ENCODE results near the gene DUSP19. TPM values are rescaled to one million over a fixed set of nuclear protein-coding genes. Genes with fewer than 3 reads are reported as not detected.

Gene DUSP19
- total and polyA plus RNA-seq, 9 donors = 1.6 to 2.7 (median 1.9) TPM

DNA sequence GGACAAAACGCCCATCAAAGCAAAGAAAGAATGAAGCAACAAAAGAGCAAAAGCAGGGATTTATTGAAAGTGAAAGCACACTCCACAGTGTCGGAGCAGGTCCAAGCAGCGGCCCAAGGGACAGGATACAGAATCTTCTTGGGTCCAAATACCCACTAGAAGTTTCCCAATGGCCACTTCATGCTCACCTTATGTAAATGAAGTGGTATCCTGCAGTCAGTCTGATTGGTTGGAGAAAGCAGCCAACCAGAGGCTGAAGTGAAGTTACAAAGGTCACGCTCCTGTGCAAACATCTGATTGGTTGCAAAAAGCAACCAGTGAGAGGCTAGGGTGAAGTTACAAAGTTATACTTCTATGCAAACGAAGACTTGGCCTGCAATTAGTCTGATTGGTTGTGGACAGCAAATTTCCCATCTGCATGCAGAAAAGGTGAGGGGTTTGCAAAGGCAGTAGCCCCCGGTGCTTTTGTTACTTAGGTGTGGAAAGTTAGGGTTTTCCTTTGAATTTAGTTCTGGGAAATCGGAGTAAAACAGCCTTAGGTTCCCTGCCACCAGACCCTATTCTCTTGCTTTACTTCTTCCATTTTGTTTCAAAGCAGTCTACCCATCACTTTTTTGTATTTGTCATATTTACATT is 12.9 kb downstream of the DUSP19 start:
- WGBS (ENCODE audit: insufficient coverage) = 95% methylated on average over 3 of the region's 7 CpGs
- Histone ChIP-seq H3K27me3 (ENCODE audit: control insufficient read depth, insufficient read depth, low read length) (no peaks in the 10 kb centered on the region), H3K9me3 (replicated peaks; ENCODE audit: control insufficient read depth, low read depth, low read length) (no peaks in the 10 kb centered on the region), H3K4me3 (ENCODE audit: low read length) (no peak overlapping the region), H3K4me1 (ENCODE audit: control insufficient read depth, insufficient read depth, low read length) (no peaks in the 10 kb centered on the region), H3K27ac (ENCODE audit: low read length) (no peak overlapping the region), H3K36me3 (ENCODE audit: control insufficient read depth, insufficient read depth, low read length) (no peaks in the 10 kb centered on the region)
- DNase-seq = no peak

DNA sequence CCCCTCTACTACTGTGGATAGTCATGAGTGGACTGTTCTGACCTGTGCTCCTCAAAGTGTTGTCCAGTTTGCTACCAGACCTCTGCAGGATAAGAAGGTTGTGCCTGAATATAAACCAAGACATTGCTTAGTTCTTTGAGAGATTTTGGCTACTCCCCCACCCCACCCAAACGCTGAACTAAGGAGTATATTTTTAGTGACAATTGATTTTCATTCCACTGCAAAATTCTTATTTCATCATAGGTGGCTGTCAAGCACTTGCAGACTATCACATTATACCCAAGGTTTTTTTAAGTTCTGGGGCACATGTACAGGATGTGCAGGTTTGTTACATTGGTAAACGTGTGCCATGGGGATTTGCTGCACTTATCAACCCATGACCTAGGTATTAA is 13.4 kb downstream of the DUSP19 start:
- WGBS (ENCODE audit: insufficient coverage) = 80% methylated on average over 1 of the region's 2 CpGs
- Histone ChIP-seq H3K27me3 (ENCODE audit: control insufficient read depth, insufficient read depth, low read length) (no peaks in the 10 kb centered on the region), H3K4me1 (ENCODE audit: control insufficient read depth, insufficient read depth, low read length) (no peaks in the 10 kb centered on the region), H3K4me3 (ENCODE audit: low read length) (no peak overlapping the region), H3K27ac (ENCODE audit: low read length) (no peak overlapping the region), H3K9me3 (replicated peaks; ENCODE audit: control insufficient read depth, low read depth, low read length) (no peaks in the 10 kb centered on the region), H3K36me3 (ENCODE audit: control insufficient read depth, insufficient read depth, low read length) (no peaks in the 10 kb centered on the region)
- DNase-seq = no peak

DNA sequence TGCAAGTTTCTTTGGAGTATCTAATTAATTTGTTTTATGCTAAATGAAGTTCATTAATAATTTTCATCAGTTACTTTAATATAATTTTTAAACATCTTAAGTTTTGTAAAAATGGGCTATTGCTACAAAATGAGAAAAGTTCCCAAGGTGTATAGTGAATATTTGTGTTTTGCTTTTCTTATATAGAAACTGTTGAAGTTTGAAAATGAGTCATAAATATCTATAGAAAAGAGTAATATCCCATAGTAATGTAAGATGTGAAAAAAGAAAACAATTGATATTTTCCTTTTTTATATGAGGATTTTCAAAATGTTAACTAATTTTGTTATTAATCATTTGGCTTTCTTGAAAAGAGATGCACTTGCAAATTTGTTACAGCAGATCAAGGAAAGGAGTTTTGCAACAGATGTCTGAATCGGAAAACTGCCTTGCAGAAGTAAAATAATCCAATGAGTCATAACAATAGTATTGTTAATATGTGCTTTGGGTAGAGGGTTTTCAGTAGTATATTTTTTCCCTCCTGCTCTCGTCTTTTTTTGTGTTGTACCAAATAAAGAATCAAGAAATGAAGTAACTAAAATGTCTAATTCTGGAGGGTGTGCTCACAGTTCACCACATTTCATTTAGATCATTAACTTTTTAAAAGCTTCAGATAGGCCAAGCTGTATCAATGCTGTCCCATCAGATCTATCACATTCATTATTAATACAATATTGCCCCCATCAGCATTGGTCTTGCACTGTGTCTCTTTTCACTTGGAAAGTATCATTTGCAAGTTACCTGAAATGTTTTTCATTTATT is 15.5 kb downstream of the DUSP19 start:
- H3K27ac ChIP-seq (ENCODE audit: low read length) = no peak overlapping the region
- H3K4me1 ChIP-seq (ENCODE audit: control insufficient read depth, insufficient read depth, low read length) = no peaks in the 10 kb centered on the region
- no peaks in the 10 kb centered on the region for H3K36me3 ChIP-seq (ENCODE audit: control insufficient read depth, insufficient read depth, low read length)
- H3K9me3 ChIP-seq (replicated peaks; ENCODE audit: control insufficient read depth, low read depth, low read length) = no peaks in the 10 kb centered on the region
- WGBS (ENCODE audit: insufficient coverage) = no CpG with 5 or more reads among the region's 2 CpGs
- DNase-seq = peak; percentile 3
- no peaks in the 10 kb centered on the region for H3K27me3 ChIP-seq (ENCODE audit: control insufficient read depth, insufficient read depth, low read length)
- no peak overlapping the region for H3K4me3 ChIP-seq (ENCODE audit: low read length)

DNA sequence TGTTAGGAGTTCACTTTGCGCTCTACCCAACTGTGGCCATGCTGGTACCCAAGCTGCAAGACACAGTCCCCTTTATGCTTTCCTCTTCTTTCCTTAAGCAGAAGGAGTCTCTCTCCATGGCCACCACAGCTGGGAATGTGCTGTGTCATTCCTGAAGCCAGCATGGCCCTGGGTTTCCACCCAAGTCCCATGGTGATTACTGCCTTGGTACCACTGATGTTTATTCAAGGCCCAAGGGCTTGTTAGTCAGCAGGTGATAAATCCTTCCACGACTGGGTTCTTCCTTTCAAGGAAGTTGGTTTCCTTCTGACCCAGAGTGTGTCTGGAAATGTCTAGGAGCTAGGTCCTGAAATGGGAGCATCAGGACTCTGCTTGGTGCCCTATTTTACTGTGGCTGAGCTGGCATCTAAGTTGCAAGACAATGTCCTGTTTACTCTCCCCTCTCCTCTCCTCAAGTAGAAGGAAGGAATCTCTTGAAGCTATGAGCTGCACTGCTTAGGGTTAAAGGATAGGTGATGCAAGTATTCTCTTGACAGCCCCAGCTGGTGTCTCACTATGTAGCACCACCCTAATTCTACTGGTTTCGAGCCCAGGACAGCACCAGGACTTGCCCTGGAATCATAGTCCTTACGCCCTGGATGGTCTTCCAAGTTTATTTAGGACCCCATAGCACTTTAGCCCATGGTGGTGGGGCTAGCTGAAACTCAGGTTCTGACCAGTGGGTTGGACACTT is 27.0 kb downstream of the DUSP19 start:
- DNase-seq = no peak
- H3K9me3 ChIP-seq (replicated peaks; ENCODE audit: control insufficient read depth, low read depth, low read length) = no peaks in the 10 kb centered on the region
- 78% methylated on average over 2 of the region's 4 CpGs for WGBS (ENCODE audit: insufficient coverage)
- H3K4me3 ChIP-seq (ENCODE audit: low read length) = no peak overlapping the region
- no peaks in the 10 kb centered on the region for H3K36me3 ChIP-seq (ENCODE audit: control insufficient read depth, insufficient read depth, low read length)
- no peaks in the 10 kb centered on the region for H3K27me3 ChIP-seq (ENCODE audit: control insufficient read depth, insufficient read depth, low read length)
- H3K27ac ChIP-seq (ENCODE audit: low read length) = no peak overlapping the region
- no peaks in the 10 kb centered on the region for H3K4me1 ChIP-seq (ENCODE audit: control insufficient read depth, insufficient read depth, low read length)

DNA sequence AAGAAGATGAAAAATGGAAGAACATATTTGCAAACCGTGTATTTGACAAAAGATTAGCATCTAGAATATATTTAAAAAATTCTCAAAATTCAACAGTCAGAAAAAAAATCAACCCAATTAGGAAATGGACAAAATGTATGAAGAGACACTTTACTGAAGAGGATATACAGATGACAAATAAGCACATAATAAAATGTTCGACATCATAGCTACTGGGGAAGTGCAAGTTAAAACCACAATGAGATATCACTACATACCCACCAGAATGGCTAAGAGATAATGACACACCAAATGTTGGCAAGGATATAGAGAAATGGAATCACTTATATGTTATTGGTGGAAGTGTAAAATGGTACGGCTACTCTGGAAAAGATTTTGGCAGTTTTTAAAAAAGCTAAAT is 34.0 kb downstream of the DUSP19 start:
- Histone ChIP-seq H3K27me3 (ENCODE audit: control insufficient read depth, insufficient read depth, low read length) (no peaks in the 10 kb centered on the region), H3K27ac (ENCODE audit: low read length) (no peak overlapping the region)
- WGBS (ENCODE audit: insufficient coverage) = no CpG with 5 or more reads among the region's 3 CpGs

DNA sequence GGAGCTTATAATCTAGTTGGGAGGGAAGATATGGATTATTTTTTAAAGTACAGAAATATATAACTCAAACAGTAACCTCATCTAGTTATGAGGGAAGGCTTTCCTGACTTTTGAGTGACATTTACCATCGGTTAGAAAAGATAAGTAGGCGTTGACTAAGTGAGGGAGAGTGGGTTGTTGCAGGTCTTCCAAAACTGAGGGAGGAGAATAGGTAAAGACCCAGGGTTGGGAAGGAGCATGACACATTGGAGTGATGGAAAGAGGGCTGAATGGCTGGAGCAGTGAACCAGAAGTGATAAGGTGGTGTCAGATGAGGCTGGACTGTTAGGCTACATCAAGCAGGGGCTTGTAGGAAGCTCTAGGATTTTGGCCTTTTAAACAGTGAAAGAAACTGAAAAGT is 35.1 kb downstream of the DUSP19 start:
- Histone ChIP-seq H3K9me3 (replicated peaks; ENCODE audit: control insufficient read depth, low read depth, low read length) (no peaks in the 10 kb centered on the region), H3K27me3 (ENCODE audit: control insufficient read depth, insufficient read depth, low read length) (no peaks in the 10 kb centered on the region), H3K4me3 (ENCODE audit: low read length) (no peak overlapping the region), H3K36me3 (ENCODE audit: control insufficient read depth, insufficient read depth, low read length) (no peaks in the 10 kb centered on the region), H3K27ac (ENCODE audit: low read length) (no peak overlapping the region), H3K4me1 (ENCODE audit: control insufficient read depth, insufficient read depth, low read length) (no peaks in the 10 kb centered on the region)
- WGBS (ENCODE audit: insufficient coverage) = 61% methylated on average over 2 of the region's 2 CpGs
- no peak for DNase-seq

More for the DNA sequence above, 34.0 kb downstream of the DUSP19 start:
- H3K4me1 ChIP-seq (ENCODE audit: control insufficient read depth, insufficient read depth, low read length) = no peaks in the 10 kb centered on the region
- no peaks in the 10 kb centered on the region for H3K36me3 ChIP-seq (ENCODE audit: control insufficient read depth, insufficient read depth, low read length)
- H3K4me3 ChIP-seq (ENCODE audit: low read length) = no peak overlapping the region
- no peaks in the 10 kb centered on the region for H3K9me3 ChIP-seq (replicated peaks; ENCODE audit: control insufficient read depth, low read depth, low read length)
- DNase-seq = no peak

DNA sequence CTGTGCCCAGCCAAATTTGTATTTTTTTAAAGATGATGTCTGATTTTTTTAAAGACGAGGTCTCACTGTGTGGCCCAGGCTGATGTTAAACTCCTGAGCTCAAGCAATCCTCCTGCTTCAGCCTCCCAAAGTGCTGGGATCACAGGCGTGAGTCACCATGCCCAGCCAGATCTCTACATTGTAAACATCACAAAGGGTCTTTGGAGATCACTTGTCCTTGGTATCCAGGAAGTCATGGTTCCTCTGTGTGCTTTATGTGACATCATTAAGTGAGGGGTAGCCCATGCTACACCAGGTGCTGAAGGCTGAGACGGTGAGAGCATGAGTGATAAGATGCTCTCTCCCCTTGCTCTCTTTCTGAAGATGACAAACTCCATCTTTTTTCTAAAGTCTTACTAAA is 38.7 kb downstream of the DUSP19 start:
- no peaks in the 10 kb centered on the region for H3K27me3 ChIP-seq (ENCODE audit: control insufficient read depth, insufficient read depth, low read length)
- no peaks in the 10 kb centered on the region for H3K36me3 ChIP-seq (ENCODE audit: control insufficient read depth, insufficient read depth, low read length)

DNA sequence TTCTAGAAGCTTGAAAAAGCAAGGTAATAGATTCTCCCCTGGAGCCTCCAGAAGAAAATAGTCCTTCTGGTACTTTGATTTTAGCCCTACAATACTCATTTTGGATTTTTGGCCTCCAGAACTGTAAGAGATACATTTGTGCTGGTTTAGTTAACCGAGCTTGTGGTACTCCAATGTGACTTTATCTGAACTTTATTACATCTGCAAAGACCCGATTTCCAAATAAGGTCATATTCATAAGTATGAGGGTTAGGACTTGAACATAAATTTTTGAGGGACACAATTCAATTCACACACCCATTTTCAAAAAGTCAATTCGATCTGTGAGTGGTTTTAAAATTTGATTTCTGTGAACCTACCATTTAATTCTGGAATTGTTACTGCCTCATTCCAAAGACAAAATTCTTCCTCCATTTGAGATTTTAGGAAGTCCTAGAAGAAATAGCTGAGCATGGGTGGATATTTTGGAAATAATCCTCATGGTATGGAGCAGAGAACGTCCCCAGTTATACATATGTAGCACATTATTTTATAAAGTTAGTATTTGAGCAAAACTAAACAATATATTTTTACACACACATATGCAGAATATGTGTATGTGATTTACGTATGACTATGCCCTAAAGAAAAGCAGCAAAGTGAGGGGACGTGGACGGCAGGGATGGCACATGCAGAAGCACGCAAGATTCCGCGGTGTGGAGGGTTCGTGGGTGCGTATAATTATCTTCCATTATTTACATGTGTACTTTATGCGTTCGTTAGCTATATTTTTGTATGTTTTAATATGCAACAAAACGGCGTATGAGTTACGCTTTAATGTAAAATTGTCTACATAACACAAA is 44.8 kb downstream of the DUSP19 start:
- Histone ChIP-seq H3K36me3 (ENCODE audit: control insufficient read depth, insufficient read depth, low read length) (no peaks in the 10 kb centered on the region), H3K27ac (ENCODE audit: low read length) (peak overlapping the region; percentile 98), H3K9me3 (replicated peaks; ENCODE audit: control insufficient read depth, low read depth, low read length) (no peaks in the 10 kb centered on the region), H3K27me3 (ENCODE audit: control insufficient read depth, insufficient read depth, low read length) (no peaks in the 10 kb centered on the region), H3K4me1 (ENCODE audit: control insufficient read depth, insufficient read depth, low read length) (peaks cover 6% of the 10 kb centered on the region), H3K4me3 (ENCODE audit: low read length) (peak overlapping the region; percentile 88)
- peak; percentile 3 for DNase-seq
- WGBS (ENCODE audit: insufficient coverage) = no CpG with 5 or more reads among the region's 17 CpGs

More for the DNA sequence above, 38.7 kb downstream of the DUSP19 start:
- no peak for DNase-seq
- no peak overlapping the region for H3K4me3 ChIP-seq (ENCODE audit: low read length)
- no peaks in the 10 kb centered on the region for H3K9me3 ChIP-seq (replicated peaks; ENCODE audit: control insufficient read depth, low read depth, low read length)
- H3K27ac ChIP-seq (ENCODE audit: low read length) = no peak overlapping the region
- H3K4me1 ChIP-seq (ENCODE audit: control insufficient read depth, insufficient read depth, low read length) = no peaks in the 10 kb centered on the region
- WGBS (ENCODE audit: insufficient coverage) = 60% methylated on average over 1 of the region's 3 CpGs

DNA sequence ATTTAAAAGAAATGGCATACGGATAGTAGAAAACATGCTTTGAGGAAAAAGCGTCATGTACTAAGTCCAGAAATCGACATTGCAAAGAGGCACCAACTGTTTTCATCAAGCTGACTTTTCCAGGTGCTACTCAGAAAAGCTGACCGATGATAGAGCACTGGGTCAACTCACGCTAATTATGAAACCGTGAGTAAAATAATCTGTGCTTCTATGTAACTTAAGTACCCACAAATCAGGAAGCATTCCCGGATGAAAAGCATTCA is 45.3 kb downstream of the DUSP19 start:
- H3K4me1 ChIP-seq (ENCODE audit: control insufficient read depth, insufficient read depth, low read length) = peaks cover 6% of the 10 kb centered on the region
- no peak for DNase-seq
- H3K27me3 ChIP-seq (ENCODE audit: control insufficient read depth, insufficient read depth, low read length) = no peaks in the 10 kb centered on the region
- H3K36me3 ChIP-seq (ENCODE audit: control insufficient read depth, insufficient read depth, low read length) = no peaks in the 10 kb centered on the region
- 0% methylated on average over 1 of the region's 7 CpGs for WGBS (ENCODE audit: insufficient coverage)
- H3K9me3 ChIP-seq (replicated peaks; ENCODE audit: control insufficient read depth, low read depth, low read length) = no peaks in the 10 kb centered on the region
- H3K27ac ChIP-seq (ENCODE audit: low read length) = peak overlapping the region; percentile 98
- H3K4me3 ChIP-seq (ENCODE audit: low read length) = peak overlapping the region; percentile 88

Measured in muscle of leg (tissue), 11 donors.